ENCODE measurements around the gene ZNF277.

DNA sequence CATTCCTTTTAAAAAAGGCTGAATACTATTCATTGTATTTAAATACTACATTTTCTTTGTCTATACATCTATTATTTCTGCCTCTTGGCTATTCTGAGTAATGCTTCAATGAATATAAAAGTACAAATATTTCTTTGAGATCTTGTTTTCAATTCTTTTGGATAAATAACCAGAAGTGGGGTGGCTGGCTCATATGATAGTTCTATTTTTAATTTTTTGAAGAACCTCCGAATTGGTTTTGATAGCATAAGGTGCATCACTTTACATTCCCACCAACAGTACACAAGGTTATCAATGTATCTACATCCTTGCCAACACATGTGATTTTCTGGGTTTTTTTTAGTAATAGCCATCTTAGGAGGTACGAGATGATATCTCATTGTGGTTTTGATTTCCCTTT, 72.5 kb downstream of the ZNF277 start:
- TF ChIP-seq, protein P1, sequence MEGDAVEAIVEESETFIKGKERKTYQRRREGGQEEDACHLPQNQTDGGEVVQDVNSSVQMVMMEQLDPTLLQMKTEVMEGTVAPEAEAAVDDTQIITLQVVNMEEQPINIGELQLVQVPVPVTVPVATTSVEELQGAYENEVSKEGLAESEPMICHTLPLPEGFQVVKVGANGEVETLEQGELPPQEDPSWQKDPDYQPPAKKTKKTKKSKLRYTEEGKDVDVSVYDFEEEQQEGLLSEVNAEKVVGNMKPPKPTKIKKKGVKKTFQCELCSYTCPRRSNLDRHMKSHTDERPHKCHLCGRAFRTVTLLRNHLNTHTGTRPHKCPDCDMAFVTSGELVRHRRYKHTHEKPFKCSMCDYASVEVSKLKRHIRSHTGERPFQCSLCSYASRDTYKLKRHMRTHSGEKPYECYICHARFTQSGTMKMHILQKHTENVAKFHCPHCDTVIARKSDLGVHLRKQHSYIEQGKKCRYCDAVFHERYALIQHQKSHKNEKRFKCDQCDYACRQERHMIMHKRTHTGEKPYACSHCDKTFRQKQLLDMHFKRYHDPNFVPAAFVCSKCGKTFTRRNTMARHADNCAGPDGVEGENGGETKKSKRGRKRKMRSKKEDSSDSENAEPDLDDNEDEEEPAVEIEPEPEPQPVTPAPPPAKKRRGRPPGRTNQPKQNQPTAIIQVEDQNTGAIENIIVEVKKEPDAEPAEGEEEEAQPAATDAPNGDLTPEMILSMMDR (IDR thresholded peaks at IDR 0.05) = no peak
- no peak for TF ChIP-seq POLR2AphosphoS5 (IDR thresholded peaks at IDR 0.05)
- no peak for TF ChIP-seq POLR2A (IDR thresholded peaks at IDR 0.05)
- no peak for TF ChIP-seq EP300 (IDR thresholded peaks at IDR 0.05; ENCODE audit: low read depth)

All from transverse colon (tissue), 4 donors.